KBM-7 (cell line): Measurements from ENCODE around the gene CADM1.

Experiments used
- DNase-seq: peaks from one replicate; pipeline ENCODE4 v3.0.0-alpha.2; 2015
- in situ Hi-C: fragments of 300-500 bp; cut with MboI; formaldehyde crosslinking; loops from 2 replicates; pipeline ENCODE4 v1.14.3; 2020; ENCODE audit warnings: low sequenced_read_pairs, low pct_unique_long_range_greater_than_20kb, mixed read lengths

The CADM1 gene

GRCh38 chr11:115420505-115420904 is 83.7 kb downstream of the CADM1 start:
- DNase-seq: no peak
- in situ Hi-C loops: no loop called here

DNA sequence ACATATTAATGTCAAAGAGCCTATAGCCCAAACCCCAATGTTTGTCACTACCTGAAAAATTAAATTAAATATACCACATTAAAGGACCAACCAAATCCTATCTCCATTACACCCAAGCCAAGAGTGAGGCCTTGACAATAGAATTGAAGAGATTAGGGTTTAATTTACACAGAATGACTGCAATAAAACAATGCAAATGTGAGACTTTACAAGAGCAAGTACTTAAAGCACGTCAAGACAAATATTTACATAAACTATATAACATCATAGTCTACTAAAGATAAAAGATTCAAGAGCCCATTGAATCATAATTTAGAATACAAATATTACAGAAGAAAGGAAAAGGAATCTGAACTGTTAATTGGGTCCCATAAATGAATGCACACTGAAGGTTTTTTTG is 85.6 kb downstream of the CADM1 start:
- DNase-seq: no peak
- in situ Hi-C loops: no loop called here

DNA sequence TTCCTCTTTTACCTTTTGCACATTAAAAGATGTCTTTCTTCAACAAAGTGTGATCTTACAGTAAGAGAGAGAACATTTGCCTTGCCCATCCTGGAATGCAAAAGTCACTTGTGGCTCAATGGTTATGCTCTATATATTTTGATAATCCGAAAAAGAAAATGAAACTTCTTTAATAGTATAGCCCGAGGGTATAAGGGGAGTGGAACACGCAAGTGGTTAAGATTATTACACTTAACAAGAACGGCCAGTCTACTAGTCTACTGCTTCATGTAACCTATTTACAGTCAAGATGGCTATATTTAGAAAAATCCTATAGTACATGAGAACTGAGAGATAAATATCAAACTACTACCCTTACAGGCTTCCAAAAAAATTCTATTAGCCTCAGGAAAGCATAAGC is 86.1 kb downstream of the CADM1 start:
- no peak for DNase-seq
- in situ Hi-C loops: no loop called here

DNA sequence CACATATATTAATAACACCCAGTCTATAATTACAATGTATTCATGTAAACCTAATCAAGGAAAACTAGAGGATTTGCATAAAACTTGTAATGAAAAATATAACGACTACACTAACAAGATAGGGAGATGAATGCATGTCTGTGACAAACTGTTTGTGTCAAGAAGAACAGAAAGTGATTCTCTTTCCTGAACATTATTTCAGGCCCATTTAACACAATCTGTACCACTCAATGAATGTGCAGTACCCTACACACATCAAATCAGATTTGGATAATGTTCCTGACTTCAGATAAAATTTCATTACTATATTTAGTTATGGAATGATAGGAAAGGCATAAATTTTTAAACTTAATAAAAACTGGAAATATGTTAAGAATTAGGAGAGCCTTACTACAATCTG is 93.1 kb downstream of the CADM1 start:
- in situ Hi-C loops: no loop called here
- no peak for DNase-seq

DNA sequence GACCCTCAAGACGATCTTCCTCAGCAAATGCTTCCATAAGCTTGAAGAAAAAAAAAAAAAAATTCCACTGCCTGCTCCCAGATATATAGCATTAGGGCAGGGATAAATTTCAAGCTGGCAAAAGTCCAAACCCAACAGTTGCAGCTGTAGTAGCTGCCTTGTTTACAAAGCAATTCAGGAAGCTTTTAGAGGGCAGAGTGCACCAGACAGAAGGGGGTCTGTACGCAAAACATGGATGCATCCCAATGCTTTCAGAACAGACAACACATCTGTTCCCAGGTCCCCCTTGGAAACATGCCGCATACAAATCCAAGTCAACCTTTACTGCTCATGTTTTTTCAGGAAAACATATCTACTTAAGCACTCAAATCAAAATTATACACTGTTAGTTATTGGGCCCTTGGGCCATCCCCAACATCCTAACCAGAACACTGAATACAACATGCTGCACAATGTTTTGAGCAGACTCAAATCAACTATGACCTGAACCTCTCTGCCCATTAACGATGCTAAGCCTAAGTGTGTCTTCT is 94.5 kb downstream of the CADM1 start:
- DNase-seq: no peak
- in situ Hi-C loops: no loop called here

- no peak for DNase-seq
- in situ Hi-C loops: no loop called here
Observed at GRCh38 chr11:115409116-115409670, 95.0 kb downstream of the CADM1 start.

DNA sequence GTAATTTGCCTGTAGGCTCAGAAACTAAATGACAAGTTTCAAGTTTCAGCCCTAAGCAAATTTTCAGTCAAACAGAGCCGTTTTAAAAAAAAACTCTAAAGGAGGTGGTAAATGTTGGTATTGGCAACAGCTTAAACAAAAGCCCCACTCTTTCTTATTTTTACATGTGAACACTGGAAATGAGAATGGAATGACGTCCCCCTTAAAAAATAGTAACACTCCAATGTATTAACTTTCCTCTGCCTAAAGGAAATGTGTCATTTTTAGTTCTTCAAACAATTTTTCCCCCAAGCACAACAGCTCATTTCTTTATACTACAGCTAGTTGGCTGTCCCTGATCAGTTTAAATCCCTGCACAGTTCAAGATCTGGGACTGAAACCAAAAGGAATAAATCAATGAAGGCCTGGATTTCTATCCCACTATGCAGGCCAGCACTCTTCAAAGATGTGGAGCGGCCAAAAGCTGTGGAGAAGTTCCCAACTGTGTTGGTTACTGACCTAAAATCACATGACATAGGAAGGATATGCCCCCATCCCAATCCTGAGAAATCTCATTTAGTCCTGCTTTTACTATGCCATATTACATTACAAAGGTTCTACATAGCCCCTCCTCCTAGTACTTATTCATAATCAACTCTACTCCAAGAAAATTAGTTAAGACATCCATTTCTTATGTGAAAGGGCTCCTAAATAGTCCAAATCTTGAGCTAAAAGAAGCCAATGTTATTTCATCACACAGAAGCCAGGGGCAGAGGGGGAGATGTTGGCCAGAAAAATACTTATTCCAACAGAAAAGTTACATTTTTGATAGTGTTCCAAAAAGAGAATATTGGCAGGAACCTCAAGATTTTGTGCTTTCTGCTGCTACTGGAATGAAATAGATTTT is 95.9 kb downstream of the CADM1 start:
- in situ Hi-C loops: no loop called here
- DNase-seq: no peak

DNA sequence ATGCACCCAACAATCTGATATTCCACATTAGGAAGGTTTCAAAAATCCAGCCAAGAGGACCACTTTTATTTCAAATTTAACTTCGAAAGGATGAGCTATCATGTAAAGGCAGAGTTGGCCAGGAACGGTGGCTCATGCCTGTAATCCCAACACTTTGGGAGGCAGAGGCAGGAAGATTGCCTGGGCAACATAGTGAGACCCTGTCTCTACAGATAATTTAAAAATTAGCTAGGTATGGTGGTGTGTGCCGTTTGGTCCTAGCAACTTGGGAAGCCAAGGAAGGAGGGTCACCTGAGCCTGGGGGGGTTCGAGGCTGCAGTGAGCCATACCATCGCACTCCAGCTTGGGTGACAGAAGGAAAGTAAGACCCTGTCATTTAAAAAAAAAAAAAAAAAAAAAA is 96.7 kb downstream of the CADM1 start:
- no peak for DNase-seq
- in situ Hi-C loops: no loop called here

GRCh38 chr11:115406404-115406803 is 97.8 kb downstream of the CADM1 start:
- in situ Hi-C loops: no loop called here

GRCh38 chr11:115398333-115399080 is 105.7 kb downstream of the CADM1 start:
- DNase-seq: no peak
- in situ Hi-C loops: no loop called here

More at GRCh38 chr11:115406404-115406803, 97.8 kb downstream of the CADM1 start:
- no peak for DNase-seq

- in situ Hi-C loops: no loop called here
- DNase-seq: no peak
Observed at GRCh38 chr11:115396533-115396932, 107.7 kb downstream of the CADM1 start.

DNA sequence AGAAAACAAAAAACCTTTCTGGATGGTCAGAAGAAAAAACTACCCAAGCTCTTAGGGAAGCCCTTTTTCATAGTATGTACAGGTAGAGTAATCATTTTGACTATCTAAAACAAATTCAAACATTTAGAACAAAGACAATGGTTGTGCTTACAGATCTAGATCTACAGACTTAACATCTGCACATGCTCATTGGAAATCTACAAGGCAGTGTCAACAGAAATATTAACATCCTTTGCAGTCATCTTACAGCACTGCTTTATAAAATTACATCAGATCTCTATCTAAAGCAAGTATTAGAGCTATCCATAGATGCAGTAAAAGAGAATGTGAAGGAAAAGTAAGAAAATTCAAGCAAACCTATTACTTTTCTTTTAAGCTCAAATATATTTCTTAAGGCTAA is 110.3 kb downstream of the CADM1 start:
- in situ Hi-C loops: no loop called here
- DNase-seq: no peak

- no peak for DNase-seq
- in situ Hi-C loops: no loop called here
Observed at GRCh38 chr11:115391598-115391997, 112.6 kb downstream of the CADM1 start.

- in situ Hi-C loops: no loop called here
- DNase-seq: no peak
Observed at GRCh38 chr11:115391160-115391559, 113.1 kb downstream of the CADM1 start.

DNA sequence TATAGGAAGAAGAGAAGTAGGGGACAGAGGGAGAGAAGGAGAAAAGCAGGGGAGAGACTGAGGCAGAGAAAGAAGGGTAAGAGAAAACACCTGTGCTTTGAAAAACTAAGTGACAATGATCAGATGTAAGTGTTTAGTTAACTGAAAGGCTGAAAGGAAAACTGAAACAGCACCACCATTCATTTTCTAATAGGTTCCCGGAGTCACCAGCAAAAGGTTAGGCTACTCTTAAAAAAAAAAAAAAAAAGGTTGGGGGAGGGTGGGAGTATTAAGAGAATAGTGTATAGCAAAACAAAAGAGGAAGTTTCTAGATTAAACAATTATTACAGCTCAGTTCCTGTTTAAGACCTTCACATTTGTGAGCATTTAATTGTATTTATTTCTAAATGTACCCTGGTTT is 113.8 kb downstream of the CADM1 start:
- DNase-seq: no peak
- in situ Hi-C loops: no loop called here

GRCh38 chr11:115389790-115390189 is 114.4 kb downstream of the CADM1 start:
- in situ Hi-C loops: no loop called here

GRCh38 chr11:115385226-115385625 is 119.0 kb downstream of the CADM1 start:
- in situ Hi-C loops: no loop called here
- DNase-seq: no peak

More at GRCh38 chr11:115389790-115390189, 114.4 kb downstream of the CADM1 start:
- DNase-seq: no peak

GRCh38 chr11:115384236-115384635 is 120.0 kb downstream of the CADM1 start:
- no peak for DNase-seq
- in situ Hi-C loops: no loop called here

DNA sequence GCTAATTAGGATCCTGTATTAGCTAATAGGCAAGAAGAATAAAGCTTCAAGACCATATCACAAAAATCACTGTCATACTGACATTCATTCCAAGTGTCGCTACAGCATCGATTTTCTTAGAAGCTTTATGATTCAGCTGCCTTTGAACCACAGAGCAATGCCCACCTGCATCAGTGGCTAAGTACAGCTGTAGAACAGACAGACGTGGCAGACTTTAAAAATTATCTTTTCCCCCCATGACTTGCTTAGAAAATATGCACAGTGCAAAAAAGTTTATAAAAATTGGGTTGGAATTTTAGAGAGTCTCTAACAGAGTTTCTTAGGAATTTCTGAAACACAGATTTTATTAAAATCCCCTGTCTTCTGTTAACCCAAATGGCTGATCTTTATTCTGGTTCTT is 120.8 kb downstream of the CADM1 start:
- DNase-seq: no peak
- in situ Hi-C loops: no loop called here

GRCh38 chr11:115379528-115379927 is 124.7 kb downstream of the CADM1 start:
- in situ Hi-C loops: no loop called here
- DNase-seq: no peak
